GM21825 (cell line): ENCODE results near the gene GRM8.

Source experiments
- ATAC-seq: cut with Tn5 transposase; IDR thresholded peaks from one replicate; pipeline ENCODE4 v1.9.1; 2021; ENCODE audit warnings: mild to moderate bottlenecking, moderate library complexity; ENCODE audit not compliant: unreplicated experiment

GRM8 gene

GRCh38 chr7:127231415-127231814 lies 21.3 kb downstream of the GRM8 start:
- no peak for ATAC-seq

GRCh38 chr7:127230192-127230925 lies 22.4 kb downstream of the GRM8 start:
- no peak for ATAC-seq

- no peak for ATAC-seq
Measured at GRCh38 chr7:127226685-127227374, 25.9 kb downstream of the GRM8 start.

GRCh38 chr7:127221731-127222130 lies 31.0 kb downstream of the GRM8 start:
- ATAC-seq, result no peak

- no peak for ATAC-seq
Measured at GRCh38 chr7:127214956-127215718, 37.6 kb downstream of the GRM8 start.

GRCh38 chr7:127209886-127210285 lies 42.9 kb downstream of the GRM8 start:
- ATAC-seq, result no peak

- no peak for ATAC-seq
Measured at GRCh38 chr7:127208860-127209259, 43.9 kb downstream of the GRM8 start.

- no peak for ATAC-seq
Measured at GRCh38 chr7:127208351-127208750, 44.4 kb downstream of the GRM8 start.

- no peak for ATAC-seq
Measured at GRCh38 chr7:127207806-127208205, 44.9 kb downstream of the GRM8 start.

- ATAC-seq, result no peak
Measured at GRCh38 chr7:127207230-127207629, 45.5 kb downstream of the GRM8 start.

- ATAC-seq, result no peak
Measured at GRCh38 chr7:127194571-127194970, 58.2 kb downstream of the GRM8 start.

GRCh38 chr7:127189886-127190285 lies 62.9 kb downstream of the GRM8 start:
- no peak for ATAC-seq

- no peak for ATAC-seq
Measured at GRCh38 chr7:127189074-127189473, 63.7 kb downstream of the GRM8 start.

GRCh38 chr7:127187740-127188139 lies 65.0 kb downstream of the GRM8 start:
- ATAC-seq, result no peak

GRCh38 chr7:127186686-127187085 lies 66.1 kb downstream of the GRM8 start:
- ATAC-seq, result no peak

- ATAC-seq, result no peak
Measured at GRCh38 chr7:127177156-127177555, 75.6 kb downstream of the GRM8 start.

GRCh38 chr7:127162366-127162765 lies 90.4 kb downstream of the GRM8 start:
- no peak for ATAC-seq

- ATAC-seq, result no peak
Measured at GRCh38 chr7:127158659-127159058, 94.1 kb downstream of the GRM8 start.

- no peak for ATAC-seq
Measured at GRCh38 chr7:127154958-127155357, 97.8 kb downstream of the GRM8 start.

GRCh38 chr7:127154101-127154500 lies 98.6 kb downstream of the GRM8 start:
- no peak for ATAC-seq

GRCh38 chr7:127153315-127153714 lies 99.4 kb downstream of the GRM8 start:
- no peak for ATAC-seq

GRCh38 chr7:127152423-127152822 lies 100.3 kb downstream of the GRM8 start:
- ATAC-seq, result no peak
